Osteocyte (in vitro differentiated cells): Measurements from ENCODE around the gene MDN1. TPM values are rescaled to one million over a fixed set of nuclear protein-coding genes. Genes with fewer than 3 reads are reported as not detected.

Experiments used
- DNase-seq: peaks from one replicate; pipeline ENCODE4 v3.0.0; 2021; ENCODE audit warnings: mixed read lengths; ENCODE audit not compliant: unreplicated experiment; ENCODE audit errors: extremely low spot score
- H3K27ac Mint-ChIP-seq: one replicate; pipeline ENCODE4 v1.8.0; 2021; ENCODE audit warnings: mild to moderate bottlenecking, mixed read lengths; ENCODE audit not compliant: unreplicated experiment
- H3K27me3 Mint-ChIP-seq: one replicate; pipeline ENCODE4 v1.8.0; 2021; ENCODE audit warnings: mixed read lengths; ENCODE audit not compliant: unreplicated experiment
- H3K36me3 Mint-ChIP-seq: one replicate; pipeline ENCODE4 v1.8.0; 2021; ENCODE audit warnings: mixed read lengths; ENCODE audit not compliant: unreplicated experiment
- H3K4me1 Mint-ChIP-seq: one replicate; pipeline ENCODE4 v1.8.0; 2021; ENCODE audit warnings: mixed read lengths; ENCODE audit not compliant: unreplicated experiment
- H3K4me3 Mint-ChIP-seq: one replicate; pipeline ENCODE4 v1.8.0; 2021; ENCODE audit warnings: mild to moderate bottlenecking, moderate library complexity, mixed read lengths; ENCODE audit not compliant: unreplicated experiment
- H3K9me3 Mint-ChIP-seq: one replicate; pipeline ENCODE4 v1.8.0; 2021; ENCODE audit warnings: mixed read lengths; ENCODE audit not compliant: unreplicated experiment
- CTCF ChIP-seq: fragments of 200-600 bp; sonication (generic); IDR thresholded peaks from 2 replicates; pipeline ENCODE4 v1.5.0; 2021; ENCODE audit warnings: antibody characterized with exemption, mild to moderate bottlenecking, moderate library complexity
- total RNA-seq: library from RNA; stranded (reverse); gene quantifications from 2 replicates; pipeline ENCODE4 v1.2.1, GENCODE V29; 2021

The MDN1 gene
- total RNA-seq, 1 donor from 2014 or later: 30.8 TPM

- Mint-ChIP-seq H3K9me3 (no peaks in the 10 kb centered on the region), H3K27ac (no peak overlapping the region), H3K4me3 (no peak overlapping the region), H3K4me1 (no peaks in the 10 kb centered on the region), H3K36me3 (peaks cover 49% of the 10 kb centered on the region), H3K27me3 (no peaks in the 10 kb centered on the region)
- no peak for TF ChIP-seq CTCF
- no peak for DNase-seq
These were observed 37.4 kb downstream of the MDN1 start for GRCh38 chr6:89782222-89782621.

- no peak for TF ChIP-seq CTCF
- H3K36me3 Mint-ChIP-seq: peaks cover 49% of the 10 kb centered on the region
- H3K4me3 Mint-ChIP-seq: no peak overlapping the region
- no peaks in the 10 kb centered on the region for H3K9me3 Mint-ChIP-seq
- DNase-seq: no peak
- no peak overlapping the region for H3K27ac Mint-ChIP-seq
- H3K27me3 Mint-ChIP-seq: no peaks in the 10 kb centered on the region
- no peaks in the 10 kb centered on the region for H3K4me1 Mint-ChIP-seq
These were observed 38.2 kb downstream of the MDN1 start for GRCh38 chr6:89781070-89782034.

- H3K4me1 Mint-ChIP-seq: no peaks in the 10 kb centered on the region
- no peaks in the 10 kb centered on the region for H3K9me3 Mint-ChIP-seq
- H3K4me3 Mint-ChIP-seq: no peak overlapping the region
- DNase-seq: no peak
- no peak for TF ChIP-seq CTCF
- no peak overlapping the region for H3K27ac Mint-ChIP-seq
- peaks cover 34% of the 10 kb centered on the region for H3K36me3 Mint-ChIP-seq
- no peaks in the 10 kb centered on the region for H3K27me3 Mint-ChIP-seq
These were observed 42.1 kb downstream of the MDN1 start for GRCh38 chr6:89777455-89777854.

- peaks cover 34% of the 10 kb centered on the region for H3K36me3 Mint-ChIP-seq
- no peak for TF ChIP-seq CTCF
- no peak for DNase-seq
- H3K27me3 Mint-ChIP-seq: no peaks in the 10 kb centered on the region
- H3K9me3 Mint-ChIP-seq: no peaks in the 10 kb centered on the region
- no peak overlapping the region for H3K27ac Mint-ChIP-seq
- H3K4me3 Mint-ChIP-seq: no peak overlapping the region
- no peaks in the 10 kb centered on the region for H3K4me1 Mint-ChIP-seq
These were observed 42.9 kb downstream of the MDN1 start for GRCh38 chr6:89776583-89777233.

- no peaks in the 10 kb centered on the region for H3K4me1 Mint-ChIP-seq
- no peak overlapping the region for H3K27ac Mint-ChIP-seq
- DNase-seq: no peak
- no peaks in the 10 kb centered on the region for H3K9me3 Mint-ChIP-seq
- no peaks in the 10 kb centered on the region for H3K27me3 Mint-ChIP-seq
- no peak for TF ChIP-seq CTCF
- H3K4me3 Mint-ChIP-seq: no peak overlapping the region
- peaks cover 33% of the 10 kb centered on the region for H3K36me3 Mint-ChIP-seq
These were observed 44.4 kb downstream of the MDN1 start for GRCh38 chr6:89775150-89775549.
